Upper lobe of right lung (tissue), 1 donor: Measurements from ENCODE around the gene ALOX12. TPM values are rescaled to one million over a fixed set of nuclear protein-coding genes. Genes with fewer than 3 reads are reported as not detected.
"Not testable (repeated sequence)": the region's sequence is repeated elsewhere in the genome, so short reads cannot be mapped to it uniquely, and the experiment has no call there.

Experiments used
- ATAC-seq: fragments of 200-7000 bp; cut with Tn5 transposase; one replicate; pipeline ENCODE4 v1.9.1; 2020; ENCODE audit warnings: mild to moderate bottlenecking, moderate library complexity
- DNase-seq: peaks from one replicate; pipeline ENCODE4 v3.0.0-alpha.2; 2020
- H3K27ac ChIP-seq: fragments of 200-600 bp; one replicate; pipeline ENCODE4 v1.8.0; 2022
- H3K27me3 ChIP-seq: fragments of 200-600 bp; one replicate; pipeline ENCODE4 v1.8.0; 2022; ENCODE audit warnings: mild to moderate bottlenecking
- H3K36me3 ChIP-seq: fragments of 200-600 bp; one replicate; pipeline ENCODE4 v1.8.0; 2022
- H3K4me1 ChIP-seq: fragments of 200-600 bp; one replicate; pipeline ENCODE4 v1.8.0; 2022
- H3K4me3 ChIP-seq: fragments of 200-600 bp; one replicate; pipeline ENCODE4 v1.8.0; 2022; ENCODE audit warnings: mild to moderate bottlenecking
- H3K9me3 ChIP-seq: fragments of 200-600 bp; one replicate; pipeline ENCODE4 v1.8.0; 2022
- intact Hi-C: fragments of 100-400 bp; cut with DNase I; formaldehyde crosslinking; loops from one replicate; pipeline ENCODE4 v1.11.0; 2022
- total RNA-seq: library from RNA; stranded (reverse); fragmentation: NEBNext Ultra II Directional; extraction: Animal tissue kit (Norgen Biotek cat#: 25700); gene quantifications from one replicate; pipeline ENCODE4 v1.2.1, GENCODE V29; 2021
- TF ChIP-seq, protein P1 (sequence below): fragments of 200-600 bp; IDR thresholded peaks from one replicate; pipeline ENCODE4 v1.8.0; 2022; ENCODE audit warnings: antibody characterized with exemption
- donor health status: DM: no; HTN: yes; CAD: no; lungs with severe emphysema.

The ALOX12 gene
- total RNA-seq, 1 donor from 2014 or later: 0.17 TPM

DNA sequence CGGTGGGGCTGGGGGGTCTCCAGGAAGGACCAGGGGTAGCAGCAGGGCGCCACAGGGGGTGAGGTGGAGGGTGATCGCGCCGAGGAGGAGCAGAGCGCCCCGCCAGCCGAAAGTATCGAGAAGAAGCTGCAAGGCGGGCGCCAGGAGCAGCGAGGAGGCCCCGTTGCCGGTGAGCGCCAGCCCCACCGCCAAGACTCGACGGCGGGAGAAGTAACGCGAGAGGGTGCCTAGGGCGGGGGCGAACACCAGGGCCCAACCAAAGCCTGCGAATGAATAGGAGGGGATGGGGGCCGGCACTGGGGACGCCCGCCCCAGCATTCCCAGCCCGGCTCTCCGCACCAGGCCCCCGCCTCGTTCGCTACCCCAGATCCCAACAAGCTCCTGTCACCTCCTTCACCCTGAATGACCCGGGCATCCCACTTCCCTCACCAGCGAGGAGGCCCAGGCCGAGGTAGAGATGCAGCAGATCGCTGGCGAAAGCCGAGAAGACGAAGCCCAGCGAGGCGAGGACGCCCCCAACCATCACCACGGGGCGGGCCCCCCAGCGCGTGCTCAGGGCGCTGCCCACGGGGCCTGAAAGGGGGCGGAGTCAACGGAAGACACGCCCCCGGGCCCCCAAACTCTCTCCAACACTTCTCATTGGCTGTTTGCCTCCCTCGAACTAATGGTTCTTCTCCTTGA lies 46.8 kb downstream of the ALOX12 start:
- intact Hi-C loops: no loop called here
- H3K36me3 ChIP-seq: no peaks in the 10 kb centered on the region
- H3K9me3 ChIP-seq: no peaks in the 10 kb centered on the region
- H3K27ac ChIP-seq: peak overlapping the region; percentile 52
- no peaks in the 10 kb centered on the region for H3K27me3 ChIP-seq
- DNase-seq: no peak
- peaks cover 37% of the 10 kb centered on the region for H3K4me1 ChIP-seq
- H3K4me3 ChIP-seq: peak overlapping the region; percentile 55
- TF ChIP-seq, protein P1, sequence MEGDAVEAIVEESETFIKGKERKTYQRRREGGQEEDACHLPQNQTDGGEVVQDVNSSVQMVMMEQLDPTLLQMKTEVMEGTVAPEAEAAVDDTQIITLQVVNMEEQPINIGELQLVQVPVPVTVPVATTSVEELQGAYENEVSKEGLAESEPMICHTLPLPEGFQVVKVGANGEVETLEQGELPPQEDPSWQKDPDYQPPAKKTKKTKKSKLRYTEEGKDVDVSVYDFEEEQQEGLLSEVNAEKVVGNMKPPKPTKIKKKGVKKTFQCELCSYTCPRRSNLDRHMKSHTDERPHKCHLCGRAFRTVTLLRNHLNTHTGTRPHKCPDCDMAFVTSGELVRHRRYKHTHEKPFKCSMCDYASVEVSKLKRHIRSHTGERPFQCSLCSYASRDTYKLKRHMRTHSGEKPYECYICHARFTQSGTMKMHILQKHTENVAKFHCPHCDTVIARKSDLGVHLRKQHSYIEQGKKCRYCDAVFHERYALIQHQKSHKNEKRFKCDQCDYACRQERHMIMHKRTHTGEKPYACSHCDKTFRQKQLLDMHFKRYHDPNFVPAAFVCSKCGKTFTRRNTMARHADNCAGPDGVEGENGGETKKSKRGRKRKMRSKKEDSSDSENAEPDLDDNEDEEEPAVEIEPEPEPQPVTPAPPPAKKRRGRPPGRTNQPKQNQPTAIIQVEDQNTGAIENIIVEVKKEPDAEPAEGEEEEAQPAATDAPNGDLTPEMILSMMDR: no peak
- ATAC-seq: no peak

GRCh38 chr17:7043182-7043496 lies 47.3 kb downstream of the ALOX12 start:
- H3K9me3 ChIP-seq: no peaks in the 10 kb centered on the region
- no peaks in the 10 kb centered on the region for H3K36me3 ChIP-seq
- ATAC-seq (peak; percentile 21), DNase-seq (peak; percentile 72)
- peak overlapping the region; percentile 55 for H3K4me3 ChIP-seq
- TF ChIP-seq, protein P1: no peak
- peaks cover 37% of the 10 kb centered on the region for H3K4me1 ChIP-seq
- H3K27ac ChIP-seq: peak overlapping the region; percentile 52
- intact Hi-C loops: no loop called here
- H3K27me3 ChIP-seq: no peaks in the 10 kb centered on the region

DNA sequence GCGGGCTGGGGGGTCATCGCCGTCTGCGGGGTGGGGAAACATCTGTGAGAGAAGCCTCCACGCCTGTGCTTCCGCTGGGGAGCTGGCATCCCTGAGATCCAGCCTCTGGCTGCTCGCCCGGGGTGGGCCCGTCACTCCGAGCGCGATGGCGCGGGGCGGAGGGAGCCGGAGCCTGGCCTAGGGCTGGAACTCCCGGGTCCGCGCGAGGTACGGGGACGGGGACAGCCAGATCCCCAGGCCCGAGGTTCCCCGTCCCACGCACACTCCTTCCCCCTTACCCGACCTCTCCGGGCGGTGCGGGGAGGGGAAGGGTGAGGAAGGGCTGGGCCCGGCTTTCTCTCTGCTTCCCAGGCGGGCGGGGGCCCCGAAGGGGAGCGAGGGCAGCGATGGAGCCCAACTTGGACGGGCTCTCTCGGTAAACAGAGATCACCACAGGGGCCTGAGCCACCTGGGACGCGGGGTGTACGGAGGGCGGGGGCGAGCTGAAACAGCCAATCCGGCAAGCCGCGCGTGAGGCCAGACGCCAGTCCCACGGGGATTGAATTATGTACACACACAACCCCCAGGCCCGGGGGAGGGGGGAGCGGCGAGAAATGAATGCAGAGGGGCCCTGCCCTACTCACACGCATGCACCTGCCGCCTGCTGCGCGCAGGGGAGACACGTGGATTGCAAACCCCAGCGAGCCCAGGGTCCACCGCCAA lies 47.8 kb downstream of the ALOX12 start, which contains the start of gene SLC16A11:
SLC16A11 (minus strand) TSS at position 596 of the 702 bp plus-strand sequence; CDS start at position 17, 579 bp downstream.
- Histone ChIP-seq H3K4me1 (peaks cover 37% of the 10 kb centered on the region), H3K36me3 (no peaks in the 10 kb centered on the region), H3K4me3 (peak within 1 kb of the TSS; percentile 55), H3K9me3 (no peaks in the 10 kb centered on the region), H3K27me3 (no peaks in the 10 kb centered on the region), H3K27ac (peak within 1 kb of the TSS; percentile 86)
- TF ChIP-seq, protein P1: no peak
- DNase-seq (peak; percentile 83), ATAC-seq (peak; percentile 53)
- intact Hi-C loops: no loop called here

- intact Hi-C loops: no loop called here
- Histone ChIP-seq H3K27me3 (no peaks in the 10 kb centered on the region), H3K36me3 (no peaks in the 10 kb centered on the region), H3K4me3 (peak overlapping the region; percentile 49), H3K4me1 (peaks cover 37% of the 10 kb centered on the region), H3K27ac (peak overlapping the region; percentile 86), H3K9me3 (no peaks in the 10 kb centered on the region)
- DNase-seq (no peak), ATAC-seq (peak; percentile 42)
- TF ChIP-seq, protein P1: peak; percentile 81
Measured at GRCh38 chr17:7045492-7046126, 49.8 kb downstream of the ALOX12 start.

- Histone ChIP-seq H3K4me3 (peak overlapping the region; percentile 49), H3K9me3 (no peaks in the 10 kb centered on the region), H3K27me3 (no peaks in the 10 kb centered on the region), H3K36me3 (no peaks in the 10 kb centered on the region), H3K27ac (peak overlapping the region; percentile 86), H3K4me1 (peaks cover 37% of the 10 kb centered on the region)
- TF ChIP-seq, protein P1: no peak
- intact Hi-C loops: no loop called here
- DNase-seq: peak; percentile 94
- peak; percentile 79 for ATAC-seq
Measured at GRCh38 chr17:7046127-7046724, 50.4 kb downstream of the ALOX12 start.

- ATAC-seq, H3K9me3 ChIP-seq, H3K27me3 ChIP-seq, intact Hi-C loops, H3K36me3 ChIP-seq, DNase-seq: not testable (repeated sequence)
- peak overlapping the region; percentile 86 for H3K27ac ChIP-seq
- peak overlapping the region; percentile 49 for H3K4me3 ChIP-seq
- H3K4me1 ChIP-seq: peaks cover 37% of the 10 kb centered on the region
Measured at GRCh38 chr17:7046725-7047397, 51.0 kb downstream of the ALOX12 start.
